ENCODE results near the gene BTBD16.

DNA sequence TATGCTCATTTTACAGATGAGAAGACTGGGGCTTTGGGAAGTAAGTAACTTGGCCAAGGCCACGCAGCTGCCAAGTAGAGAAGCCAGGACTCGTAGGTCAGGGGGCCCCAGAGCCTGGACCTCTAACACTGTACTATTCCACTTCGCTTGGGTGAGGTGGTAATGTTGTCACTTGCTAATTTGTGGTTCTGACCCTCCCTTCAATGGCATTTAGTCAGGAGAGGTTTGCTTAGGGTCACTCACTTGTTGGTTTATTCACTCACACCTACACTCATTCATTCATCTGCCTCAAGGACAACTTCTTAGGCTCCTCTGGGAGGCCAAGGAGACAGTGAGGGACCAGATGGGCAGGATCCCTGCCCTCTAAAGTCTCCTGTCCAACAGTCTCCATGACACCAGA lies 21.3 kb downstream of the BTBD16 start:
- TF ChIP-seq, protein P1, sequence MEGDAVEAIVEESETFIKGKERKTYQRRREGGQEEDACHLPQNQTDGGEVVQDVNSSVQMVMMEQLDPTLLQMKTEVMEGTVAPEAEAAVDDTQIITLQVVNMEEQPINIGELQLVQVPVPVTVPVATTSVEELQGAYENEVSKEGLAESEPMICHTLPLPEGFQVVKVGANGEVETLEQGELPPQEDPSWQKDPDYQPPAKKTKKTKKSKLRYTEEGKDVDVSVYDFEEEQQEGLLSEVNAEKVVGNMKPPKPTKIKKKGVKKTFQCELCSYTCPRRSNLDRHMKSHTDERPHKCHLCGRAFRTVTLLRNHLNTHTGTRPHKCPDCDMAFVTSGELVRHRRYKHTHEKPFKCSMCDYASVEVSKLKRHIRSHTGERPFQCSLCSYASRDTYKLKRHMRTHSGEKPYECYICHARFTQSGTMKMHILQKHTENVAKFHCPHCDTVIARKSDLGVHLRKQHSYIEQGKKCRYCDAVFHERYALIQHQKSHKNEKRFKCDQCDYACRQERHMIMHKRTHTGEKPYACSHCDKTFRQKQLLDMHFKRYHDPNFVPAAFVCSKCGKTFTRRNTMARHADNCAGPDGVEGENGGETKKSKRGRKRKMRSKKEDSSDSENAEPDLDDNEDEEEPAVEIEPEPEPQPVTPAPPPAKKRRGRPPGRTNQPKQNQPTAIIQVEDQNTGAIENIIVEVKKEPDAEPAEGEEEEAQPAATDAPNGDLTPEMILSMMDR (IDR thresholded peaks at IDR 0.05) = no peak
- TF ChIP-seq EP300 (IDR thresholded peaks at IDR 0.05) (no peak), POLR2AphosphoS5 (IDR thresholded peaks at IDR 0.05) (no peak), POLR2A (IDR thresholded peaks at IDR 0.05) (no peak)
